ENCODE measurements around the gene TCHHL1. TPM values are rescaled to one million over a fixed set of nuclear protein-coding genes. Genes with fewer than 3 reads are reported as not detected.

Gene TCHHL1
- total RNA-seq, 1 experiment from 2014 or later = not detected

GRCh38 chr1:152137215-152137614 lies 48.4 kb upstream of the TCHHL1 start:
- ATAC-seq = no peak
- DNase-seq (ENCODE audit: low read depth, low spot score) = no peak
- Histone ChIP-seq H2AFZ (ENCODE audit: low read depth, low read length, poor library complexity, severe bottlenecking) (no peak overlapping the region), H3K27me3 (ENCODE audit: insufficient read depth, low read length) (peaks cover 42% of the 10 kb centered on the region), H3K4me1 (ENCODE audit: control insufficient read depth in 1 of 2, insufficient read depth in 2 of 2, low read length in 2 of 2) (no peaks in the 10 kb centered on the region), H3K9me3 (ENCODE audit: control insufficient read depth in 1 of 2, insufficient read depth in 1 of 2, low read depth in 1 of 2, low read length in 2 of 2) (no peaks in the 10 kb centered on the region), H3K9ac (ENCODE audit: low read length) (no peak overlapping the region), H3K27ac (ENCODE audit: low read depth, low read length) (no peak overlapping the region), H3K36me3 (ENCODE audit: control insufficient read depth in 1 of 2, insufficient read depth in 2 of 2, low read length in 2 of 2) (no peaks in the 10 kb centered on the region), H4K20me1 (ENCODE audit: insufficient read depth) (no peaks in the 10 kb centered on the region), H3K4me3 (replicated peaks in 1 of 2; ENCODE audit: low read depth in 1 of 2, low read length in 2 of 2) (no peak overlapping the region), H3K4me2 (ENCODE audit: low read length) (no peak overlapping the region), H3K9me2 (ENCODE audit: insufficient read depth) (no peaks in the 10 kb centered on the region), H3K79me2 (ENCODE audit: insufficient read depth, low read length) (no peaks in the 10 kb centered on the region)
- RAD21 ChIA-PET (ENCODE audit: low non-redundant PET in 1 of 2, low total read pairs in 2 of 2, uncharacterized antibody in 2 of 2, unreplicated experiment in 2 of 2) = interaction anchor here in 1 of 2 experiments (1.8 kb wide), 1 partner anchor 47 kb away, joined by 3 read pairs; no protein-coding TSS in a partner anchor
- TF ChIP-seq ZFX (IDR thresholded peaks at IDR 0.05) = no peak
- no peak for TF ChIP-seq POLR2AphosphoS5 (IDR thresholded peaks at IDR 0.05; ENCODE audit: low read depth, low read length)
- no peak for TF ChIP-seq MAX (IDR thresholded peaks at IDR 0.05)
- TF ChIP-seq YY1 (IDR thresholded peaks at IDR 0.05; ENCODE audit: extremely low read depth, insufficient replicate concordance, low read depth, low read length) = no peak
- TF ChIP-seq TCF7L2 (IDR thresholded peaks at IDR 0.05; ENCODE audit: borderline replicate concordance, extremely low read depth, insufficient read depth, insufficient read length) = no peak
- no peak for TF ChIP-seq JUND (IDR thresholded peaks at IDR 0.05)
- no peak for TF ChIP-seq CTCF (IDR thresholded peaks at IDR 0.05 in 2 of 3, conservative IDR thresholded peaks at IDR 0.05 in 1 of 3; ENCODE audit: borderline replicate concordance in 1 of 3, insufficient read depth in 1 of 3, low read depth in 2 of 3, low read length in 2 of 3)
- TF ChIP-seq SIN3A (IDR thresholded peaks at IDR 0.05; ENCODE audit: low read depth) = no peak
- TF ChIP-seq CEBPB (IDR thresholded peaks at IDR 0.05; ENCODE audit: low read depth) = no peak
- no peak for TF ChIP-seq RAD21 (IDR thresholded peaks at IDR 0.05; ENCODE audit: low read depth)
- TF ChIP-seq SP1 (IDR thresholded peaks at IDR 0.05; ENCODE audit: low read depth) = no peak
- no peak for TF ChIP-seq CBX3 (IDR thresholded peaks at IDR 0.05; ENCODE audit: low read depth)
- TF ChIP-seq ELF1 (IDR thresholded peaks at IDR 0.05; ENCODE audit: borderline replicate concordance, low read depth) = no peak
- TF ChIP-seq EZH2 (IDR thresholded peaks at IDR 0.05) = no peak
- no peak for TF ChIP-seq EZH2phosphoT487 (IDR thresholded peaks at IDR 0.05; ENCODE audit: borderline replicate concordance)
- no peak for TF ChIP-seq POLR2A (IDR thresholded peaks at IDR 0.05; ENCODE audit: borderline replicate concordance, extremely low read depth, insufficient read depth, insufficient read length)
- TF ChIP-seq ATF3 (IDR thresholded peaks at IDR 0.05) = no peak
- TF ChIP-seq REST (IDR thresholded peaks at IDR 0.05; ENCODE audit: low read depth) = no peak
- CTCF ChIA-PET = interaction anchor here (1.1 to 1.2 kb wide), 2 partner anchors 45 to 84 kb away, joined by 3 to 6 read pairs; no protein-coding TSS in a partner anchor
- POLR2A ChIA-PET = no interaction called here
- intact Hi-C loops (cut with micrococcal nuclease) = no loop called here
- BruUV-seq (replicated peaks) = no TSS peak

Measured in HCT116 (cell line).